WI38 (cell line): Measurements from ENCODE around the gene SCMH1.
"Not testable (repeated sequence)": the region's sequence is repeated elsewhere in the genome, so short reads cannot be mapped to it uniquely, and the experiment has no call there.

Source experiments
- H3K4me3 ChIP-seq: 2 replicates; pipeline ENCODE4 v1.5.1; 2011; ENCODE audit warnings: low read depth, mild to moderate bottlenecking, control low read depth, low read length
- CTCF ChIP-seq: IDR thresholded peaks from 2 replicates; pipeline ENCODE4 v1.5.1; 2012; ENCODE audit warnings: low read depth, mild to moderate bottlenecking, control low read depth, low read length

Gene SCMH1

GRCh38 chr1:41239988-41240610 is 2.0 kb downstream of the SCMH1 start:
- TF ChIP-seq CTCF = no peak
- H3K4me3 ChIP-seq = no peak overlapping the region

- TF ChIP-seq CTCF = no peak
- H3K4me3 ChIP-seq = no peak overlapping the region
These were observed 3.7 kb downstream of the SCMH1 start for GRCh38 chr1:41238311-41238988.

GRCh38 chr1:41236781-41237180 is 5.3 kb downstream of the SCMH1 start:
- no peak for TF ChIP-seq CTCF

GRCh38 chr1:41235893-41236292 is 6.2 kb downstream of the SCMH1 start:
- no peak for TF ChIP-seq CTCF
- H3K4me3 ChIP-seq = no peak overlapping the region

More at GRCh38 chr1:41236781-41237180, 5.3 kb downstream of the SCMH1 start:
- H3K4me3 ChIP-seq = no peak overlapping the region

- no peak for TF ChIP-seq CTCF
- no peak overlapping the region for H3K4me3 ChIP-seq
These were observed 8.4 kb downstream of the SCMH1 start for GRCh38 chr1:41233708-41234107.

- no peak overlapping the region for H3K4me3 ChIP-seq
- TF ChIP-seq CTCF = no peak
These were observed 9.8 kb downstream of the SCMH1 start for GRCh38 chr1:41232305-41232704.

- TF ChIP-seq CTCF = no peak
- no peak overlapping the region for H3K4me3 ChIP-seq
These were observed 11.4 kb downstream of the SCMH1 start for GRCh38 chr1:41230656-41231055.

GRCh38 chr1:41229219-41229618 is 12.9 kb downstream of the SCMH1 start:
- H3K4me3 ChIP-seq = not testable (repeated sequence)
